Measurements from ENCODE around the gene FGF1.

Gene FGF1

DNA sequence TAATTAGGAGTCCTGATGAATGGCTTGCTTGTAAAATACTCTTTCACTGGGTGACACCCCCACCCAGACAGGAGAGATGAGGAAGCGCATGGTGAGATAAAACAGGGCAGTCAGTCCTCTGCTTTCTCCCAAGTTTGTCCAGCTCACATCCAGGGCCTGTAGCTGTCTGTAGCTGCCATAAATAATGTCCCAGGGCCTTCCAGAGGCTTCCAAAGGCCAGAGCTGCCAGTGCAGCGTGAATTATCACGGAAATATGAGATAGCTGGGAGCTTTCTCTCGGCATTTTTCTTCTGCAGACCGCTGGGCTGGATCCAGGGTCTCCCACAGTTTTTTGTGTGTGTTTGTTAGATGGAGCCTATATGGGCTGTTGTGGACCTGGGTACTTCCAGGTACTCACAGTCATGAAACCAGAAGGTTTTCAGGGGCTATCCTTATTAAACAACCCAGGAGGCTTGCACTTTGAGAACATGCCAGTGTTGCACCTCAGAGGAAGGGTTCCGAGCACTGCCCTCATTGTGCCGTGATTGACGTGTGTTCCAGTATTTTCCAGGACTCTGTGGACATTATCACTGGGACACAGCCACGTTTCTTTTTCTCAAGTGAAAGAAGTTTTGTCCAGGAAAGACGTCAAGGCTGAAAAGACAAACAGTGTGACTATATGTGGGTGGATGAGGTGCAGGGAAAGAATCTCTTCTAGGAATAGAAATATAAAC is 117.5 kb downstream of the FGF1 start:
- no peak for DNase-seq

DNA sequence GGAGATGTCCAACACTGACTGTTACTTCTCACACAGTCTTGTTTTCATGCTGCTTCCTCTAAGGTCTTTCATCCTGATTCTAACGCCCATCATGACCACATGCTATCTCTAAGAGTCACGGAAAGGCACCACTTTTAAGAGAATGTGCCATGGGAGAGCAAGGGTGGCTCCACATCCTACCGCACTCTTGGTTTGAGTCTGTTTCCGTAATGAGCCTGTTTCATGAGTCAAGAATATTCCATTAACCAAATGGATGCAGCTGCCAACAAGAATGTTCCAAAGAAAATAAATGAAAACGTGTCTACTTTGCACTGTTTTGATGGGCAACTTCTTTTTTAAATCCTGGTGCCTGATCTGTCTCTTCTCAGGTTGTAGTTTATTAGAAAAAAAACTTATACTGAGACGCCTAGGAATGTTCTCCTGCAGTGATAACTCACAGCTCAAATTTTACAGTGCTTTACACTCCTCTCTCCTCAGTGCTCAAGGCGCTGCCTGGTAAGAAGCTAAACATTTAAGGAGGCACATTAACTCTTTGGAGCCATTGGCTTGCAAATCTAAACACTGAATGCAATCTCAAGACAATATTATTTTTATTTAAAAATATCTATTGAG is 124.3 kb downstream of the FGF1 start:
- DNase-seq, result no peak

- no peak for DNase-seq
Observed at GRCh38 chr5:142561029-142561428, 124.9 kb downstream of the FGF1 start.

GRCh38 chr5:142552107-142552506 is 133.8 kb downstream of the FGF1 start:
- no peak for DNase-seq

DNA sequence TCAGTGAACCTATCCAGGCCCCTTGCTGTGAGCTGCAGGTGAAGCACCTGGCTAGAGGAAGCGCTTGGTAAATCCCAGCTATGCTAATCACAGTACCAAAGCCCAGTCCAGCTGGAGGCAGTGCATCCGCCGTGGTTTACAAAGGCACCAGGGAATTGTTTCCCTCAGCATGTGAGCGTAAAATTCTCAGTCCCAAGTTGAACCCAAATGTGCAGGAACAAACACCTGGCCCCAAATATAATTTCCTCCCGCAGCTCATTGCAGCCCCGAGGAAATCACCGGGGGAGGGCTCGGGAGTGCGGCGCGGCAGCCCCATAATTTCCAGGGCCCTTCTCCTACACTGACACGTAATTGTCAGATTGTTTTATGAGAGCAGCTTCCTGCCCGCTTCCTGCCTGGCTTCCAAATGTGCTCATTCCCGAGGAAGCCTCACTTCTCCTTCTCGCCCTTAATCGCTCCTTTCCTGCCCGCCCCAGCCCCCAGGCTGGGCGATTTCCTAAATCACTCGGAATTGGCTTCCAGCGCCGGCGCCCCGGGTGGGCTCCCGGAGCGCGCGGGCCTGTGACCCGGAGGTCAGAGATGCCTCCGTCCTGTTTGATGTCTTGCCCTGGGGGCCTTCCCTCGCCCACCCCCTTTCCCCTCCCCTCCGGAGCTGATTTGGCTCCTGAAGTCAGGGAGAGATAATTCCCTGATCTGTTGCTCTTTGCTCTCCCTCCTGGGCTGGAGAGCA is 134.4 kb downstream of the FGF1 start:
- DNase-seq, result peak; percentile 52

DNA sequence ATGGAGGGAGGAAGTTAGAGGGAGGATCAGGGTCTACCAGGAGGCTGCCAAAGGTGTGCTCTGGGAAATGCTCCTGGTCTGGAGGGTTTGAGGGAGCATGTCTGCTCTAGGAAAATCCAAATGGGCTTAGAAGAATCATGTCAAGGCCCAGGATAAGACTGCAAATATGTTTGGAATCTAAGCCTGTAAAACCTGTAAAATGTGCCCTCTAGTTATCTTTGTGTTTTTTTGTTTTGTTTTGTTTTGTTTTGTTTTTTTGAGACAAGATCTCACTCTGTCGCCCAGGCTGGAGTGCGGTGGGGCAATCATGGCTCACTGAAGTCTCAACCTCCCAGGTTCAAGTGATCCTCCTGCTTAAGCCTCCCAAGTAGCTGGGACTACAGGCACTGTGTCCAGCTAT is 135.4 kb downstream of the FGF1 start:
- no peak for DNase-seq

DNA sequence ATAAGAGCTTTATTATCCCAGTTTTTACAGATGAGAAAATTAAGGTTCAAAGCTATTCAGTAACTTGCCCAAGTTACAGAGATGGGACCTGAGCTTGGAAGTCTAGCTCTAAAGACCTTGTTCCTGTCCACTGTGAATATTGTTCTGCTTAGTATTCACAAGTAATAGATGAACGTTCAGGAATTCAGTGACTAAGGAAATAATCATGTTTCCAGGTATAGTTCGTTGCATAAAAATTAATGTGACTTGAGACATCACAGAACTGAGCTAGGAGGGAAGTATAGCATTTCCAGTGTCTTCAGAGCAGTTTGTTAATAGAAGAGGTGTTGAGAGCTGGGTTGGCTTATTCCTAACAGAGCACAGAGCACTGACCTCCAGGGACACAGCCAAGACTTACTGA is 136.1 kb downstream of the FGF1 start:
- no peak for DNase-seq

- peak; percentile 94 for DNase-seq
Observed at GRCh38 chr5:142548739-142549275, 137.1 kb downstream of the FGF1 start.

DNA sequence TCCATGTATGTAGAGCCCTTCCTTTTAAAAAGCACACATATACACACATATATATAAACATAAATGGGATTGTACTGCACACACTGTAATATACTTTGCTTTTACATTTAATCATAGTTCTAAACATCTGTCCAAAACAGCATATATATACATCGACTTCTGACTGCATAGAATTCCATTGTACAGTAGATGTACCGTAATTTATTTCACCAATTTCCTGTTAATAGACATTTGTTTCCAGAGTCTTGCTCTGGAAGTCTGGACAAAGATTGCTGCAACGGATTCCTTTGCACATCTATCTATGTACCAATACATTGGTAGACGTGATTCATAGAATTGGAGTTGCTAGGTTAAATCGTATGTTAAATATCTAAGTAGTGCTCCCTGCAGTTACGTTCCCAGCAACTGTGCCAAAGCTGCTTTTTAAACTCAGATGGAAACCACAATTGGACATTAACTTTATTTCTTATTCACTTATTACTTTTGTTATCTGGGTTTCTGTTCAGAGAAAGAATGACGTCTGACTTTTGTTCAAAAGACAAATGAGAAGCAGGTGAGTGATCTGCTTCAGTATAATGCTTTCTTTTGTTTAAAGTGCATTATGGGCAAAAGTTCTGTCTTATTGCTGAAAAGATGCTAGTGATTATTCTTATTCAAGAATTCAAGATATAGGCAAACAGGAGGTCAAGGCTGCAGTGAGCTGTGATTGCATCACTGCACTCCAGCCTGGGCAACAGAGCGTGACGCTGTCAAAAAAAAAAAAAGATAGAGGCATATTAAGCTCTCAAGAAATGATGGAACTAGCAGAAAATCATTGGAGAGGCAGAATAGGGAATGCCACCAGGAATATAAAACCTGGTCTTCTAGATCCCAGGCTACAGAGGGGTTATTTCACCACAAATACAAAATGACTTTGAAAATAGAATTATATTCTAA is 138.2 kb downstream of the FGF1 start:
- DNase-seq, result no peak

- DNase-seq, result peak; percentile 87
Observed at GRCh38 chr5:142545650-142546322, 140.1 kb downstream of the FGF1 start.

DNA sequence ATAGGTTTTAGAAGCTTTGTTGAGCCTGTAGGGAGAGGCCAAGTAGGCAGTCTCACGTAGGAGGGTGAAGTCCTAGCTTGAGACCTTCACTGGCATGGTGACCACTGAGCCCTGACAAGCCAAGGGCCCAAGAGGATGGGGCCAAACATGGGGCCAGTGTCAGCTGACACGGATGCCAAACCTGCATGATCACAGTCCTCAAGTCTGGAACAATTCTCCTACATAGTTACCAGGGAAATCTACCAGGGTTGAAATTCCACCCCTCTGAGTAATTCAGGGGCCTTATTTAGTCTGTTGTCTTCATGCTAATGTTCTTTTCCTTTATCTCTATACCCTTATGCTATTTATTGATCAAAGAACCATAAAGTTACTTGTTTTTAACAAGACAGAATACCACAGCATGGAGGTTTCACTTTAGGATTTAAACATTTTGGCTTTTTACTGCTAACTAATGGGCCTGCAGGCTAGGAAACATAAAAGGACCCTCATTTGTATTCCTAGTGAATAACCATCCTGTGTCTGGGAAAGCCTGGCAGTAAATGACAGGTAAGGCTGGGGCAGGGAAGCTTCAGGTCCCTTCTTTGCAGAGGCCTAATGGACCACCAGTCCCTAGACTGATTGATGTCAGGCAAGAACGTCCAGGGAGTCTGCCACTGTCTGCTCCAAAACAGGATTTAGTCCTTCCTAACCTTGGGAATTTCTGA is 140.8 kb downstream of the FGF1 start:
- peak; percentile 51 for DNase-seq

DNA sequence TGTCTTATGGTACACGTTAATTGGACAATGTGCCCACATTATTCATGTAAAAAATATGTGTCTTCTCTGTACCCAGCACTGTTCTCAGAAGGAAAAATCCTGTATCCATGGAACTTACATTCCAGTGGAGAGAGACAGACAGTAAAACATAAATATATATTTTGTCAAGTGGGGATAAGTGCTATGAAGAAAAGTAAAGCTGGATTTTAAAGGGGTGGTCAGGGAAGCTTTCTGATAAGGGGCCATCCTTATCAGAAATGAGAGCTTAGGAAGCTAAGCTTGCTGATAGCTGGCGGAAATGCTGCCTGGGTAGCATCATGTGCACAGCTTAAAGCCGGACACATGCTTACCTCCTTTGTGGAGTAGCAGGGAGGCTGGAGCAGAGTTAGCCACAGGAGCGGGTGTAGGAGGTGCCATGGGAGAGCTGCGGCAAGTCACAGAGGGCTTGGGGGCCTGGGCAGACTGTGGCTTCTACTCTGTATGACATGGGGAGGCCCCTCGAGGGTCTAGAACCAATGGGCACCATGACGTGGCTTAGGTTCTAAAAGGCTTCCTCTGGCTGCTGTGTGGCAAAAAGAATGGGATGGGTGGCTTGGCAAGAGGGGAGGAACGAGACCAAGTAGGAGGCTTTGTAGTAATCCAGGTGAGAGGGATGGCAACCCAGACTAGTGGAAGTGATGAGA is 141.7 kb downstream of the FGF1 start:
- peak; percentile 48 for DNase-seq

GRCh38 chr5:142542906-142543305 is 143.0 kb downstream of the FGF1 start:
- peak; percentile 63 for DNase-seq

Measured in fibroblast of skin of right quadriceps (primary cell).